ENCODE results near the gene TTN. TPM values are rescaled to one million over a fixed set of nuclear protein-coding genes. Genes with fewer than 3 reads are reported as not detected.

Gene TTN
- total RNA-seq, 1 experiment from 2014 or later: 0.24 TPM

- CTCF ChIA-PET: no interaction called here
- no TSS peak for BruUV-seq (replicated peaks)
- intact Hi-C loops (cut with micrococcal nuclease; ENCODE audit: unreplicated experiment): no loop called here
- Mint-ChIP-seq H3K27ac (ENCODE audit: unreplicated experiment) (no peak overlapping the region), H3K4me1 (ENCODE audit: low read depth, unreplicated experiment) (no peaks in the 10 kb centered on the region), H3K4me3 (ENCODE audit: low read depth, unreplicated experiment) (no peak overlapping the region), H3K9me3 (ENCODE audit: low read depth, unreplicated experiment) (peaks cover 3% of the 10 kb centered on the region), H3K36me3 (ENCODE audit: insufficient read depth, unreplicated experiment) (no peaks in the 10 kb centered on the region), H3K27me3 (ENCODE audit: unreplicated experiment) (no peaks in the 10 kb centered on the region)
- DNase-seq: no peak
- TF ChIP-seq CTCF (IDR thresholded peaks at IDR 0.05; ENCODE audit: unreplicated experiment): no peak
Observed at GRCh38 chr2:178589335-178589734, 217.9 kb downstream of the TTN start.

- no peak for TF ChIP-seq CTCF (IDR thresholded peaks at IDR 0.05; ENCODE audit: unreplicated experiment)
- no peaks in the 10 kb centered on the region for H3K4me1 Mint-ChIP-seq (ENCODE audit: low read depth, unreplicated experiment)
- intact Hi-C loops (cut with micrococcal nuclease; ENCODE audit: unreplicated experiment): no loop called here
- H3K9me3 Mint-ChIP-seq (ENCODE audit: low read depth, unreplicated experiment): peaks cover 3% of the 10 kb centered on the region
- no peaks in the 10 kb centered on the region for H3K27me3 Mint-ChIP-seq (ENCODE audit: unreplicated experiment)
- no peaks in the 10 kb centered on the region for H3K36me3 Mint-ChIP-seq (ENCODE audit: insufficient read depth, unreplicated experiment)
- H3K27ac Mint-ChIP-seq (ENCODE audit: unreplicated experiment): no peak overlapping the region
- no peak overlapping the region for H3K4me3 Mint-ChIP-seq (ENCODE audit: low read depth, unreplicated experiment)
- BruUV-seq (replicated peaks): no TSS peak
- CTCF ChIA-PET: no interaction called here
- no peak for DNase-seq
Observed at GRCh38 chr2:178584666-178585065, 222.6 kb downstream of the TTN start.

GRCh38 chr2:178579006-178579405, 228.2 kb downstream of the TTN start:
- CTCF ChIA-PET: no interaction called here
- intact Hi-C loops (cut with micrococcal nuclease; ENCODE audit: unreplicated experiment): no loop called here
- H3K4me3 Mint-ChIP-seq (ENCODE audit: low read depth, unreplicated experiment): no peak overlapping the region
- no peak overlapping the region for H3K27ac Mint-ChIP-seq (ENCODE audit: unreplicated experiment)
- no peak for DNase-seq
- H3K36me3 Mint-ChIP-seq (ENCODE audit: insufficient read depth, unreplicated experiment): no peaks in the 10 kb centered on the region
- no peak for TF ChIP-seq CTCF (IDR thresholded peaks at IDR 0.05; ENCODE audit: unreplicated experiment)
- H3K9me3 Mint-ChIP-seq (ENCODE audit: low read depth, unreplicated experiment): no peaks in the 10 kb centered on the region
- no TSS peak for BruUV-seq (replicated peaks)
- no peaks in the 10 kb centered on the region for H3K27me3 Mint-ChIP-seq (ENCODE audit: unreplicated experiment)
- H3K4me1 Mint-ChIP-seq (ENCODE audit: low read depth, unreplicated experiment): no peaks in the 10 kb centered on the region

GRCh38 chr2:178574789-178575188, 232.4 kb downstream of the TTN start:
- intact Hi-C loops (cut with micrococcal nuclease; ENCODE audit: unreplicated experiment): no loop called here
- Mint-ChIP-seq H3K27me3 (ENCODE audit: unreplicated experiment) (no peaks in the 10 kb centered on the region), H3K36me3 (ENCODE audit: insufficient read depth, unreplicated experiment) (peaks cover 4% of the 10 kb centered on the region), H3K4me1 (ENCODE audit: low read depth, unreplicated experiment) (no peaks in the 10 kb centered on the region), H3K9me3 (ENCODE audit: low read depth, unreplicated experiment) (no peaks in the 10 kb centered on the region), H3K27ac (ENCODE audit: unreplicated experiment) (no peak overlapping the region), H3K4me3 (ENCODE audit: low read depth, unreplicated experiment) (no peak overlapping the region)
- no peak for DNase-seq
- BruUV-seq (replicated peaks): no TSS peak
- CTCF ChIA-PET: no interaction called here
- TF ChIP-seq CTCF (IDR thresholded peaks at IDR 0.05; ENCODE audit: unreplicated experiment): no peak

- Mint-ChIP-seq H3K4me1 (ENCODE audit: low read depth, unreplicated experiment) (no peaks in the 10 kb centered on the region), H3K27me3 (ENCODE audit: unreplicated experiment) (no peaks in the 10 kb centered on the region), H3K27ac (ENCODE audit: unreplicated experiment) (no peak overlapping the region), H3K4me3 (ENCODE audit: low read depth, unreplicated experiment) (no peak overlapping the region), H3K36me3 (ENCODE audit: insufficient read depth, unreplicated experiment) (peaks cover 4% of the 10 kb centered on the region), H3K9me3 (ENCODE audit: low read depth, unreplicated experiment) (no peaks in the 10 kb centered on the region)
- TF ChIP-seq CTCF (IDR thresholded peaks at IDR 0.05; ENCODE audit: unreplicated experiment): no peak
- DNase-seq: no peak
- BruUV-seq (replicated peaks): no TSS peak
- CTCF ChIA-PET: no interaction called here
- intact Hi-C loops (cut with micrococcal nuclease; ENCODE audit: unreplicated experiment): no loop called here
Observed at GRCh38 chr2:178568227-178568626, 239.0 kb downstream of the TTN start.

All from Calu3 (cell line).